HG02973 (cell line): ENCODE results near the gene TRIO.

Experiments
- ATAC-seq: cut with Tn5 transposase; IDR thresholded peaks from one replicate; pipeline ENCODE4 v1.9.1; 2021; ENCODE audit warnings: moderate library complexity; ENCODE audit not compliant: unreplicated experiment

The TRIO gene

DNA sequence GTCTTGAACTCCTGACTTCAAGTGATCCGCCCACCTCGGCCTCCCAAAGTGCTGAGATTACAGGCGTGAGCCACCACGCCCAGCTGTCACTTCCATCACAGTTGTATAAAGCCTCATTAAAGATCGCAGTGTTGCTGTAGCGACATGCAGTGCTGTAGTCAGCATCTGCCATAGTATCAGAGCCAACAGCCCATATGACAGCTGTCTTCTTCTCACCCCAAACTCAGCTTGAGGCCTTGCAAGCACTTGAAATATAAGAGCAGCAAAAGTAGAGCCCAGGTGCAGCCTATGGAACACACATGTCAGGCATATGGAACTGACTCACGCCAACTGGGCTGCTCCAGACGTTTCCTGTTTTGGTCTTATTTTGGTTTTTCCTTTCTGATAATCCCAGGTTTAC is 167.8 kb downstream of the TRIO start:
- no peak for ATAC-seq

GRCh38 chr5:14313986-14314690 is 171.0 kb downstream of the TRIO start:
- ATAC-seq, result no peak

DNA sequence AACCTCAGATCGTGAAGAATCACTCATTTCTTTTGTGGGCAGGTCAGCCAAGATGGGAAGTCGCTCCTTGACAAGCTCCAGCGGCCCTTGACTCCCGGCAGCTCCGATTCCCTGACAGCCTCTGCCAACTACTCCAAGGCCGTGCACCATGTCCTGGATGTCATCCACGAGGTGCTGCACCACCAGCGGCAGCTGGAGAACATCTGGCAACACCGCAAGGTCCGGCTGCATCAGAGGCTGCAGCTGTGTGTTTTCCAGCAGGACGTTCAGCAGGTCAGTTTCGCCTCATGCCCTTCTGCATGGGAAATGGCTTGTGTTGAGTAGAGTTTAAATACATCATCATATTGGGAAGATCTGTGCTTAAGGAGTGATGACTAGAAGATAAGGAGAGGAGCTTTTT is 173.3 kb downstream of the TRIO start:
- ATAC-seq, result no peak

DNA sequence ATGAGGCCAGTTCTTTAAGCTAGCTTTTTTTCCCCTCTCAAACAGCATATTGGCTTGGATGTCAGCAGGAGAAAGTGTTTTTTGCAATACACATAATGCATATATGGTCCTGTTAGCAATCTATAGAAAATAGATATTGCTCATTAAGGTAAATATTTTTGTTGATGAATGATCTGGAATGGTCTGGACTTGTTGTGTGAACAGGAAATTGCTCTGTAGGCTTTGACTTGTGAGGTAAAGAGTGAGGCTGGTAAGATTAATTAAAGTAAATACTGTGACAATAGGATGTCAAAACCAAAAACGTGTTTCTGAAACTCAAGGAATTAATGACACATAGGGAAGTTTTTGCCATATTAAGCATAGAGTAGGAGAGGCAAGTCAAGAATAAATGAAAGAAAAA is 176.0 kb downstream of the TRIO start:
- ATAC-seq, result no peak

- no peak for ATAC-seq
These were observed 178.8 kb downstream of the TRIO start for GRCh38 chr5:14321936-14322335.

DNA sequence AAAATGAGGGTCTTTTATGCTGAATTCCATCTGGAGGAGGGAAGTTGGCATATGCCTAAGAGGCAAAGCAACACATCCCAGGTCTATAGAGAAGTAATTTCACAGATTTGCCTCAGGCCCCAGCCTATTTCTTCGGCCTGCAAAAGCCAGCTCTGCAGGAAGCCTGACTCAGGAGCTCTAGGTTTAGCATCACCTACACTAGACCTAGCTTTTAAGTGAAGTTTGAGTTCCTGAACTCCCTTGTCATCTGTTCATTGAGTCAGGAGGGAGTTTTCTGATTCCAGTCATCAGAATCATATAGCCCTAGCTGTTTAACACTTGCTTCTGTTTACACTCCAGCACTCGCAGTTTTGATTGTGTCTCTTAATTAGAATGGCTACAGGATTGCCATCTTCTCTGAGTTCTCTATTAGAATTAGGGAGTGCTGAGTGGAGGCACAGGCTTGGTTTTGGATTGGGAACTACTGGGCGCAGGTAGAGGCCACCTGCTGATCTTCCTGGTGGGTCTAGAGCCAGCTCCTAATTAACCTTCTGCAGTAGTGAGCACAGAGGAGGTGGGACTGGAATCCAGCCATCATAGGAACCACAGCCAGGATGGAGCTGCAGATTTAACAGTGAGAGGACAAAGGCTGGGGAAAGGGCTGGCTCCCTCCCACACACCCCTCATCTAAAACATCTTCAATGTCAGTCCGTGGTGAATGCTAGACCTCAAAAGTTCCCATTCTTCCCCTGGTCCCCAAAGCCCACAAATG is 179.5 kb downstream of the TRIO start:
- no peak for ATAC-seq

DNA sequence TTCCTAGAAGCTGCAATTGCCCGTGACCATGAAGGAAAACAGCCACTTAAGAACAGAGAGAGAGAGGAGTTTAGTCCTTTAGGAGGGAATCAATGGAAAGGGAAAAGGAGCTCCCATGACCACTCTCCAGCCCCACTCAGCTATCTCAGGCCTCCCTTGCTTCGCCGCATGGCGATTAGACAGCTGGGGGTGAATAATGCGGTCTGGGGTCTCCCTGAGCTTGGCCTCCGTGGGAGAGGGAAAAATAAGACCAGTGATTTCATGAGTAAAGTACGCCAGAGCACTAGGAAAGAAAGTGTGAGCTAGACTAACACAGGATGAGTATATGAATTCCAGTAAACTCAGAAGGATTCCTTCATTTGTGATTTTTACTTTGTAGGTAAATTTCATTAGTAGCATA is 180.3 kb downstream of the TRIO start:
- ATAC-seq, result no peak

GRCh38 chr5:14325369-14325768 is 182.2 kb downstream of the TRIO start:
- no peak for ATAC-seq

GRCh38 chr5:14326035-14326903 is 183.1 kb downstream of the TRIO start:
- no peak for ATAC-seq

- ATAC-seq, result no peak
These were observed 184.5 kb downstream of the TRIO start for GRCh38 chr5:14327624-14328023.

GRCh38 chr5:14328144-14328543 is 185.0 kb downstream of the TRIO start:
- ATAC-seq, result no peak

- ATAC-seq, result no peak
These were observed 187.1 kb downstream of the TRIO start for GRCh38 chr5:14330291-14330690.

GRCh38 chr5:14330729-14331385 is 187.7 kb downstream of the TRIO start:
- ATAC-seq, result no peak

DNA sequence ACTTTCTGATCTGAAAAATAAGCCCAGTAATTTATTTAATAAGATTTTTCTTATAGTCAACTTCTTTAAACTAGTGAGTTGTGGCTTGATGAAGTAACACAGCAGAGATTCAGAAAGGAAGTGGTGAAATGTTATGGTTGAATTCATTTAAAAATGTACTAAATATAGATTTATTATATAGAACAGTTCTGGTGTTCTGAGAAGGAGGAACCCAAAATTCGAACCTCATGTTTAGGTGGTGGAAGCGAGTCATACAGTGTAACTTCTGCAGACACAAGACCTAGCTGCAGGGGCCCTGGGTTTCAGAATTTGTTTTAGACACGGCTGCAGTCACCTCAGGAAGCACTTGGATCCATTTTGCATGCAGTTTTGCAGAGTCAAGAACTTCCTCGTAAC is 188.2 kb downstream of the TRIO start:
- ATAC-seq, result peak; percentile 54

DNA sequence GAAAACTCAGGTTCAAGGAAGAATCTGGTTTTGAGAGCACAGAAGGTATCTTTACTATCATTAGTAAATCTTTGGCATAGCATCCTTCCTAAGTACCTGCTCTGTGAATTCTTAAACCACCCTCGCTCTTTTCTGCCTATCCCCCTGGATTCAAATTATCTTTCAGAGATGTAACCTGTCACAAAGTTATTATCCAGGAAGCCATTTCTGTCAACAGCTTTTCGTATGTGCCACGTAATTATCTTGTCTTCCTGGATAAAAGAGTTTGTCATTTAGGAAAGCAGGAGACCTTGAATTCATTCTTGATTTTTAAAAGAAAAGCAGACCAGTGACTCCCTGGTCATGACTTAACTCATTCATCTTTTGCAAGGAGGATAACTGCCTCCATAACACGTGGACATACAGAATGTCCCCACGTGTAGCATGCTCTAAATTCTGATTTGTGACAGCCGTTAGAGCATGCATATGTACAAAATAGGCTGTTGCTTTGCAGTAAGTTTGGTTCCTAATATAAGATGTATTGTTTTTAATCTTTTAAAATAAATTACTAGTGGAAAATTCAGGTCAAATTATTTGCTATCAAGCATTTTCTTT is 189.0 kb downstream of the TRIO start:
- no peak for ATAC-seq

GRCh38 chr5:14332746-14333145 is 189.6 kb downstream of the TRIO start:
- no peak for ATAC-seq

- no peak for ATAC-seq
These were observed 194.5 kb downstream of the TRIO start for GRCh38 chr5:14337593-14337992.

GRCh38 chr5:14339468-14339867 is 196.3 kb downstream of the TRIO start:
- ATAC-seq, result no peak

- no peak for ATAC-seq
These were observed 198.6 kb downstream of the TRIO start for GRCh38 chr5:14341571-14342230.

- peak; percentile 96 for ATAC-seq
These were observed 199.2 kb downstream of the TRIO start for GRCh38 chr5:14342306-14342705.
